NCI-H1436 treated with DMSO at 0.1 percent for 48 hours (cell line): Measurements from ENCODE around the gene SMAD2.
"Not testable (repeated sequence)": the region's sequence is repeated elsewhere in the genome, so short reads cannot be mapped to it uniquely, and the experiment has no call there.

Experiments used
- DNase-seq: peaks from one replicate; lab custom pipeline; 2025; lab: John Stamatoyannopoulos, UW

The SMAD2 gene

DNA sequence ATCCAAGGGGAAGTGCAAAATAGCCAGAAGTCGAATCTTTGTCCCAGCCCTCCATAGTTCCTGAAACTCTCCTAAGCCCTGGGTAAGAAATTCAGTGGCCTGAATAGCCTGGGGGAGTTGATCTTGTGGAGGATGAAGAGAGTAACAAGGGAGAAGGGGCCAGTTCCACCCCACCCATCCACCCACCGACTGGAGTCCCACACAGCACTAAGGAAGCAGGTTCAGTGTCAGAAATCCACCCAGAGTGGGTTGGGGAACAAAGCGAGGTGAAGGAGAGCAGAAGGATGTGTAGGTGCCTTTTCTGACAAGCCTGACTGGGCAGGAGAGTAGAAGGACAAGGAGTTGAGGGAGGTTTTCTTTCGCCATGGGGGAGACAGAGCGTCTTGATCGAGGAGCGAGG is 136.8 kb downstream of the SMAD2 start:
- no peak for DNase-seq

DNA sequence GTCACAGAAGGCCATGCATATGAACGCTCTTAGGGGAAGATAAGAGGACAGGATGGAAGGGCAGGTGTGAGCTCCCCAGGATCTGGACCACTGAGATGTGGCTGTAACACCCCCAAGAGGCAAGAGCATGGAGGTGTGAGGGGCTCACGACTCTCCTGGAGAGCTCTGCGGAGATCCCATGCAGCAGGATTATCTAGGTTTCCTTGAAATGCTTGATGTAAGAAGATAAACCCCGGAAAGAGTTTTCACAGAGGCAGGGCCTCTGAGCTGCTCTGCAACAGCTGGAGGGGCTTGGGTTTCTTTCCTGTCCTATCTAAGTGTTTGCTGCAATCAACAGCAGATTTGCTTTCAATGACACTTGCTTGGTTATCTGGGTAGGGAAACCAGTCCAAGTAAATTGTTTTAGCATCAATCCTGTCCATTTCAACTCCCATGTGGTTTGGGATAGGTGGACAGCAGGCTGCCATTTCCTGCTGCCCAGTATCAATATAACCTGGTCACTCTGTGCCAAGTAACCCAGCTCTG is 138.9 kb downstream of the SMAD2 start:
- no peak for DNase-seq

GRCh38 chr18:47790036-47790435 is 140.4 kb downstream of the SMAD2 start:
- no peak for DNase-seq

DNA sequence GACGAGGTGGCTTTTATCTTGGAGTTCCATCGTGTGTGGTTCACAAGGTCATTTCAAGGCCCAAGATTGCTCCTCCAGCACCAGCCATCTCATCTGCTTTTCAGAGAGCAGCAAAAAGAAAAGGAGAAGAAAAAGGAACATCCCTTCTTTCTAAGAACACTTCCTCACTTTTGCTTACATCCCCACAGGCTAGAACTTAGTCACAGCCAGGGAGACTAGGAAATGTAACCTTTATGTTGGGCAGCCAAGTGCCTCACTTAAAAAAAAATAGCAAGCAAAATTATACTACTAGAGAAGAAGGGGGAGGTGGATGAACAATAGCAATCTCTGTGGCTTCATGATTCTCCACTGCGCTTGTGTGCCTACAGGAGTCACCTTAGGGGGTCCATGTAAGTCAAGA is 141.8 kb downstream of the SMAD2 start:
- DNase-seq = no peak

DNA sequence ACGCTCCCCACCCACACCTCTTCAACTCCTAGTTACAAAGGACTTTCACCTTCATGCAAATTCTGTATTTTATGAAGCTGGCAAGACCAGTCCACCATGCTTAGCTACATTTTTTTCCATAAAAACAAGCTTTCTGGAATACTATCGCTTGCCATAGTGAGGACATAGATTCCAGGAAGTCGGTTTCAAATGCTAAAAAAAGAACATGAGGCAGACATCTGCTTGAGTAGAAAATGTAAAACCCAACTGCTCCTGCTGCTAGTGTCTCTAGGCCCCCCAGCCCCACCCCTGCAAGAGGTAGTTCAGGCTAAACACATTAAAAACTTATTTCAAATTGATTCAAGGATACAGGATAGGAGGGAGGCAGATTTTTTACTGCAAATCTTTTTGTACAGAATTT is 148.9 kb downstream of the SMAD2 start:
- DNase-seq = no peak

DNA sequence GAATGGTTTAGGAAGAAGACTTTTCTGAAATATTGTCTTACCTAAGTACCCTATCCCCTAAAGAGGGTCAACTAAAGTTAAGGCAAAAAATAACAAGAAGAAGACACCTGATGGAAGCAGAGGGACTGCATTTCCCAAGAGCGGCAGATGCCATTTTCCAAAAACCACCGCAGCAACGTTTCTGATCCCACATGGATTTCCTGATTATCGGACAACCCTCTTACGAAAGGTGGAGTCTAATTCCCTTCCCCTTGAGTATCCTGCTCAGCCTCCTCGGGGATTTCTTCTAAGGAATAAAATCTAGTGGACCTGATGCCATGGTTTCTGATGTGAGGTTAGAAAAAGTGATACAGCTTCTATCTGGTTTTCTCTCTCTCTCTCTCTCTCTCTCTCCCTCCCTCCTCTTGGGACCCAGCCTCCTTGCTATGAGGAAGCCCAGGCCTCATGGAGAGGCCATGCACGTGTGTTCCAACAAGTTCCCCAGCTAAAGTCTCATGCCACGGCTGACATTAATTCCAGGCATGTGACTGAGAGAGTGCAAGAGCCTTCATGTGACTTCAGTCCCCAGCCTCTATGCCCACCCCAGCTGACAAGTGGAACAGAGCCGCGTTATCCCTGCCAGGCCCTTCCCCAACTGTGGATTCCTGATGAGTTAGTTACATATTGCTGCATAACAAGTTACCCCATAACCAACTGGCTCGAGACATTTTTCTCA is 150.3 kb downstream of the SMAD2 start:
- DNase-seq = no peak

DNA sequence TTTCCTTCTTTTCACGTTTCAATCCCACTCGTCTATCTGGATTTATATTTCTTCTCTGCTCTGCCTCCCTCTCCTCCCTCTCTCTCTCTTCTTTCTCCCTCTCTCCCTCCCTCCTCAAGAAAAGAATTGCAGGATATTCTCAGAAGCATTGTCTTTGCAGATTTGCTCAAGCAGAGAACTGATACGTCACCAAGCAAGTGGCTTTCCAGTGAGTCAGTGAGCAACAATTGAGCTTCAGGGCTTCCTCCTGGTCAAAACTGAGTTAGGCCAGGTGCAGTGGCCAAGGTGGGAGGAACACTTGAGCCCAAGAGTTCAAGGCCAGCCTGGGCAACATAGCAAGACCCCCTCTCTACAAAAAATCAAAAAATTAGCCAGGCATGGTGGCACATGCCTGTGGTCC is 151.1 kb downstream of the SMAD2 start:
- no peak for DNase-seq

DNA sequence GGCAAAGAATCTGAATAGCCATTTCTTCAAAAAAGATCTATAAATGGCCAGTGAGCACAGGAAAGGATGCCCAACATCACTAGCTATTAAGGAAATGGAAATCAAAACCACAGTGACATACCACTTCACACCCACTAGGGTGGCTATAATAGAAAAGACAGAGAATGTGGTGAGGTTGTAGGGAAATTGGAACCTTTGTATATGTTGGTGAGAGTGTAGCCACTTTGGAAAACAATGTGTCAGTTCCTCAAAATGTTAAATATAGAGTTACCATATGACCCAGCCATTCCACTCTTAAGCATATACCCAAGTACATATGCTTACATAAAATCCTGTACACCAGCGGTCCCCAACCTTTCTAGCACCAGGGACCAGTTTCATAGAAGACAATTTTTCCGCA is 152.8 kb downstream of the SMAD2 start:
- no peak for DNase-seq

DNA sequence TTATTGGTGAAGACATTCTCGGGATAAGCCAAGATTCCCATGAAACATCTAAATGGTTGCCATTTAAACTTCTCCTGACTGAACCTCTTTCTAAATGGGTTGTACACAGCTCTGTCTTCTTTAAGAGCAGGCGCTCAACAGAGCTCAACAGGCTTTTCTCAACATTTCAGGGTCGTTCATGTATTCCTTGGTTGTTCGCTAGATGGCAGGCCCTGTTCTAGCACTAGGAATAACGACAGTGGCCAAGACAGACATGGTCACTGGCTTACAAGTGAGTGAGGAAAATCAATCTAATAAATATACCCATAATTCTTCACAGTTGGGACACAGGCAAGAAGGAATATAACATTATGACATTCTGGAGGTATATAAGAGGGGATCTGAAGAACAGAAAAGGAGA is 154.5 kb downstream of the SMAD2 start:
- no peak for DNase-seq

GRCh38 chr18:47773931-47774330 is 156.5 kb downstream of the SMAD2 start:
- DNase-seq = no peak

DNA sequence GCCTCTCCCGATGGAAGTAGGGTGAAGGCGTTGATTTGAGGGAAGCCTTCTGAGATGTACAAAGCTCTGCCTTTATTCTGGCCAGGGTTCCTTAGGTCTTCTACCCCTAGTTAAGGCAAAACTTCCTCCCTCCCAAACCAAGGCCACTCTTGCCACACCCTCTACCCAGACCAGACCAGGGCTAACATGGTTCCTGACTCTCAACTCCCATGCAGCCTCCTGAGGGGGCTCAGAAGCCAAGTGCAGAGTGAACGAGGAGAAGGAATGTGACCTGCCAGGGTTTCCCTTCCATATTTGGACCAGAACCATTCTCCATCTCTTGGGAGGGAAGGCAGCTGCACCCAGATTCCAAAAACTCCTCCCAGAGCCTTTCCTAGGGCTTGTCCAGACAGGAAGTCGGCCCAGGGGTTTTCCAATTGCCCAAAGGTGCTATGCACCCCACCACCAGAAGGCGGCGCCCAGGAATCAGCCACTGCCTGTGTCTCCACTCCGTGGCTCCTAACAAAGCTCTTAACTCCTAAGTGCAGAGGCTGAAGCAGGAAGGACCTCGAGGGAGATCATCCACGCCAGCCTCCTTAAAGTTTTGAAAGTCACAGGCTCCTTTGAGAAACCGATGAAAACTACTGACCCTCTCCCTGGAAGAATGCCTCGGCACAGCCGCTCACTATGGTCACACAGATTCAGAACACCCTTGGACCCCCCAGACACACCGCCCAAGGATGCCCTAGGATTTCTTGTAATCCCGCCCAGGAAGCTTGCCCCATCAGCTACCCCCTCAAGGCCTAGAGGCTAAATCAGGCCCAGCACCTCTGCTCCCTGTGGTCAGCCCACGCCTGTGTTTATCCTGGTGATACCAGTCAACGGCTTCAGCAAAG is 157.8 kb downstream of the SMAD2 start:
- DNase-seq = no peak

GRCh38 chr18:47771922-47772321 is 158.5 kb downstream of the SMAD2 start:
- DNase-seq = no peak

DNA sequence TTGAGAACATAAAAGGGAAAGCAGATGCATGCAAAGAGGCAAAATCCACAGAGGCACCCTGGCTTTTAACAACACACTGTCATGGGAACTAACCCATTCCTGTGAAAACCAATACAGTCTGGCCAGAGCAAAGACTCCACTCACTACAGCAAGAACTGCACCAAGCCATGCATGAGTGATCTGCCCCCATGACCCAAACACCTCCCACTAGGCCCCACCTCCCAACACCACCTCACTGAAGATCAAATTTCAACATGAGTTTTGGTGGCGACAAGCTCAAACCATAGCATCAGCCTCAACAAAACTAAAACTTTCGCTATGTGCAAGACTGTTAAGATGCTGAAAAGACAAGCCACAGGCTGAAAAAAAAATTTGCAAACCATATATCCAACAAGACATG is 162.8 kb downstream of the SMAD2 start:
- no peak for DNase-seq

- DNase-seq = not testable (repeated sequence)
Observed at GRCh38 chr18:47767198-47767597, 163.3 kb downstream of the SMAD2 start.
